Karpas-422 (cell line): ENCODE results near the gene TMEM44. TPM values are rescaled to one million over a fixed set of nuclear protein-coding genes. Genes with fewer than 3 reads are reported as not detected.
A peak's percentile ranks its signal among the peaks of the same experiment; 100 is the strongest.

Source experiments
- DNase-seq: peaks from one replicate; pipeline ENCODE4 v3.0.0-alpha.2; 2015
- H2AFZ ChIP-seq: fragments of 200-600 bp; sonication (generic); 2 replicates; pipeline ENCODE4 v1.6.1; 2014; ENCODE audit warnings: antibody characterized with exemption, low read length, mixed read lengths
- H3K27ac ChIP-seq: fragments of 200-600 bp; sonication (generic); 2 replicates; pipeline ENCODE4 v1.5.1; 2014; ENCODE audit warnings: mild to moderate bottlenecking, low read length, moderate library complexity
- H3K27me3 ChIP-seq: fragments of 200-600 bp; sonication (generic); 2 replicates; pipeline ENCODE4 v1.6.1; 2014; ENCODE audit warnings: low read length, mixed read lengths
- H3K36me3 ChIP-seq: fragments of 200-600 bp; sonication (generic); 2 replicates; pipeline ENCODE4 v1.6.1; 2014; ENCODE audit warnings: low read length, mixed read lengths; ENCODE audit not compliant: insufficient read depth
- H3K4me1 ChIP-seq: fragments of 200-600 bp; sonication (generic); 2 replicates; pipeline ENCODE4 v1.6.1; 2014; ENCODE audit warnings: mild to moderate bottlenecking, low read length, mixed read lengths
- H3K4me2 ChIP-seq: fragments of 200-600 bp; sonication (generic); 2 replicates; pipeline ENCODE4 v1.6.1; 2014; ENCODE audit warnings: low read length, low read depth, mild to moderate bottlenecking; ENCODE audit not compliant: poor library complexity, severe bottlenecking
- H3K4me3 ChIP-seq: fragments of 200-600 bp; sonication (generic); 2 replicates; pipeline ENCODE4 v1.5.1; 2014; ENCODE audit warnings: mild to moderate bottlenecking, antibody characterized with exemption, low read length, mixed read lengths
- H3K79me2 ChIP-seq: fragments of 200-600 bp; sonication (generic); 2 replicates; pipeline ENCODE4 v1.6.1; 2014; ENCODE audit warnings: mild to moderate bottlenecking, low read length, mixed read lengths
- H3K9ac ChIP-seq: fragments of 200-600 bp; sonication (generic); 2 replicates; pipeline ENCODE4 v1.6.0; 2014; ENCODE audit warnings: low read length
- H3K9me2 ChIP-seq: fragments of 200-600 bp; sonication (generic), shearing (Covaris generic); replicated peaks from 2 replicates; pipeline ENCODE4 v1.6.0; 2014; ENCODE audit warnings: mild to moderate bottlenecking, low read length, moderate library complexity; ENCODE audit not compliant: insufficient read depth
- H3K9me3 ChIP-seq: fragments of 300-700, 200-600 bp; sonication (generic); 2 replicates; pipeline ENCODE4 v1.6.1; 2014; ENCODE audit warnings: low read length, mixed read lengths
- H4K20me1 ChIP-seq: fragments of 200-600 bp; sonication (generic); 2 replicates; pipeline ENCODE4 v1.6.1; 2014; ENCODE audit warnings: mild to moderate bottlenecking, antibody characterized with exemption, low read length, low read depth; ENCODE audit not compliant: insufficient read depth
- total RNA-seq: library from RNA; depleted of rRNA; stranded (reverse); fragments of >200 nt; shearing (Covaris generic); gene quantifications from 2 replicates; pipeline ENCODE4 v1.2.3, GENCODE V29; 2014; ENCODE audit warnings: low replicate concordance

The TMEM44 gene
- total RNA-seq, 1 experiment from 2014 or later: 10.9 TPM

DNA sequence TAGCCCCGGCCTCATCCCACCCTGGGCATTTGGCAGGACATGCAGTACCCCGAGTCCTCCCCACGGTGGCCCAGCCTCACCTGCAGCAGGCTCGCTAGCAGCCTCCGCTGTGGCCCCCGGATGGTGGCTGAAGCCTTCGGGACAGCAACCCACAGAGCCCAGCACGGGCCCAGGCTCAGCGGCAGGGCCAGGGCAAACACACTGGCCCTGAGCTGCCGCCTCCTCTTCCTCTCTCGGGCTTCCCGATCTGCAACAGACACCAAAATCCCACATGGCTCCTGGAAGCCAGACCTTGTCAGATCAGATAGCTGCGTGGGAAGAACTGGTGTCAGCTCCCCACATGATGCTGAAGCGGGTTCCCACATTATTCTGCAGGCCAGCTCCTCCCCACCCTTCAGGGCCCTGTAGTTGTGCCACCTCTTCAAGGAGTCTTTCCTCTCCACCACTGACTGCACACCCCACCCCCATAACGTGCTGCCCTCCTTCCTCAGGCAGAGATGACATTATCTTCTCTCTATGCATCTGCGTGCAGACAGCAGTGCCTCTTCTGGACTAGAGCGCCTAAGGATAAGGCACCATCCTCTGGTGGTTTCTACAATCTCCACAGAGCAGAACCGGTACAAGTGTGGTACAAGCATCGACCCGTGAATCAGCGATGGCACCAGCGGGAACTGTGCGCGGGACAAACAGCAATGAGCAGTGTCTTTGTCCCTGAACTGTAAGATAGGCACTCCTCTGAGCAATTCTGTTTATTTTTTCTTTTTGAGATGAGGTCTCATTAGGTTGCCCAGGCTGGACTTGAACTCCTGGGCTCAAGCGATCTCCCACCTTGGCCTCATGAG, 9.5 kb downstream of the TMEM44 start:
- no peaks in the 10 kb centered on the region for H3K79me2 ChIP-seq
- H3K9ac ChIP-seq: no peak overlapping the region
- no peaks in the 10 kb centered on the region for H3K9me3 ChIP-seq
- H3K27me3 ChIP-seq: no peaks in the 10 kb centered on the region
- DNase-seq: no peak
- H3K36me3 ChIP-seq: peaks cover 12% of the 10 kb centered on the region; the same call in 1 of the 2 replicates
- no peak overlapping the region for H3K4me2 ChIP-seq
- H4K20me1 ChIP-seq: 0 out of 2 replicates have a peak, but pooled peaks cover 5% of the 10 kb centered on the region
- H3K4me1 ChIP-seq: no peaks in the 10 kb centered on the region
- H3K27ac ChIP-seq: no peak overlapping the region
- no peak overlapping the region for H2AFZ ChIP-seq
- no peaks in the 10 kb centered on the region for H3K9me2 ChIP-seq
- no peak overlapping the region for H3K4me3 ChIP-seq

DNA sequence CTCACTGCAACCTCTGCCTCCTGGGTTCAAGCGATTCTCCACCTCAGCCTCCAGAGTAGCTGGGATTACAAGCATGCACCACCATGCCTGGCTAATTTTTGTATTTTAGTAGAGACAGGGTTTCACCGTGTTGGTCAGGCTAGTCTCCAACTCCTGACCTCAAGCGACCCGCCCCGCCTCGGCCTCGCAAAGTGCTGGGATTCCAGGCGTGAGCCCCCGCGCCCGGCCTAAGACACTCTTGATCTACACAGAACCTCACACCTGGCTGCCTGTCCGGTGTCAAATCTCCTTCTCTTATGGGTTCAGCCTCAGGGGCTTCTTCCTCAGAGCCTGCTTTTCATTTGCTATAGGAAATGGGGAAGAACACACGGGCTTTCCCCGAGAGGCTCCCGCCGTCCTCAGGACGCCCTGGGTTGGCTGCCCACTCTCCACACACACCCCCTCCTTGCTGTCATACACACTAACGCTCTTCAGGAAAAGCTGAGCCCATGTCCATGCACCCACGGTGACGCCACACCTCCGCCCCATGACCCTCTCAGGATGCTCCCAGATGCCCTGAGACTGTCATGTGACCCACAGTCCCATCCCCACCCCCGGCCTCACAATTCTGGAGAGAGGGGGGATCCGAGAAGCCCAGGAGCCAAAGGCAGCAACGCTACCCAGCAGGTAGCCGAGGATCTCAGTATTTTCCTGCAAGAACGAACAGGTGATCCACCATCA, 10.4 kb downstream of the TMEM44 start:
- Histone ChIP-seq H3K27me3 (no peaks in the 10 kb centered on the region), H4K20me1 (0 out of 2 replicates have a peak, but pooled peaks cover 5% of the 10 kb centered on the region), H3K27ac (no peak overlapping the region), H2AFZ (no peak overlapping the region), H3K9me2 (no peaks in the 10 kb centered on the region), H3K4me3 (no peak overlapping the region), H3K4me2 (no peak overlapping the region), H3K9me3 (no peaks in the 10 kb centered on the region), H3K36me3 (peaks cover 4% of the 10 kb centered on the region; the same call in 1 of the 2 replicates), H3K9ac (no peak overlapping the region), H3K79me2 (no peaks in the 10 kb centered on the region), H3K4me1 (no peaks in the 10 kb centered on the region)
- DNase-seq: no peak

DNA sequence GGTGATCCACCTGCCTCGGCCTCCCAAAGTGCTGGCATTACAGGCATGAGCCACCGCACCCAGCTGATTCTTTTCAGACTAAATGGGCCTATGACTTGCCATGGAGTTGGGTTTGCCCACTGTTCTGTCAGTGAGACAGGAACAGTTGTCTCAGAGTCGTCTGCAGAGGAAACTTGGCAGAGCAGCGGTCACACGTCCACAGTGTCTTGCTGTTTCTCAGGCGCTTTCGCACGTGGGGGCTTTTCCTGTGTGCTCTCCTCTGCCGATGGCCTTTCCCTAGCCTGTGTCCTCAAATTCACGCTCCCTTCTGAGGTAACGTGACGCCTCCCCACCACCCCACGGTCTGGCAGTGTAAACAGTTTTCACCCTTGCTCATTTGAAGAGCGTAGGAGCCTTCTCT, 11.3 kb downstream of the TMEM44 start:
- Histone ChIP-seq H3K27me3 (no peaks in the 10 kb centered on the region), H3K4me1 (no peaks in the 10 kb centered on the region), H3K36me3 (peaks cover 4% of the 10 kb centered on the region; the same call in 1 of the 2 replicates), H3K4me2 (no peak overlapping the region), H3K9me3 (no peaks in the 10 kb centered on the region), H3K9me2 (no peaks in the 10 kb centered on the region), H3K79me2 (no peaks in the 10 kb centered on the region), H3K27ac (no peak overlapping the region), H3K4me3 (no peak overlapping the region), H4K20me1 (0 out of 2 replicates have a peak, but pooled peaks cover 5% of the 10 kb centered on the region), H3K9ac (no peak overlapping the region), H2AFZ (no peak overlapping the region)
- no peak for DNase-seq

DNA sequence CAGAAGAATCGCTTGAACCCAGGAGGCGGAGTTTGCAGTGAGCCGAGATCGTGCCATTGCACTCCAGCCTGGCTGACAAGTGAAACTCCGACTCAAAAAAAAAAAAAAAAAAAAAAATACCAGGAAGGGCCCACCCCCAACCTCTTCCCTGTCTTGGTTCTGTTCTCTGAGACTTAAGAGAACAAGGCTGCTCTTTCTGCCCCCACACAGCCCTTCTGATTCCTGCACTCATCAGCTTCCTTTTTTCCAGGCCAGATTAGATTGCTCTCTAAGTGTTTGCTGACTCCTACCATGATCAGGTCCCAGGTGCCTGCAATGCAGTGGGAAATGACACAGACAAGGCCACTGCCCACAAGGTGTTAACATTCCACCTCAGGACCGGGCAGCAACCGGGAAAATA, 13.0 kb downstream of the TMEM44 start:
- peaks cover 3% of the 10 kb centered on the region; the same call in 1 of the 2 replicates for H3K36me3 ChIP-seq
- no peak overlapping the region for H3K4me3 ChIP-seq
- no peak overlapping the region for H3K27ac ChIP-seq
- no peaks in the 10 kb centered on the region for H3K27me3 ChIP-seq
- H4K20me1 ChIP-seq: 0 out of 2 replicates have a peak, but pooled peaks cover 5% of the 10 kb centered on the region
- no peaks in the 10 kb centered on the region for H3K4me1 ChIP-seq
- no peaks in the 10 kb centered on the region for H3K9me2 ChIP-seq
- no peak overlapping the region for H2AFZ ChIP-seq
- no peak overlapping the region for H3K9ac ChIP-seq
- H3K4me2 ChIP-seq: no peak overlapping the region
- no peaks in the 10 kb centered on the region for H3K9me3 ChIP-seq
- no peak for DNase-seq
- H3K79me2 ChIP-seq: no peaks in the 10 kb centered on the region

DNA sequence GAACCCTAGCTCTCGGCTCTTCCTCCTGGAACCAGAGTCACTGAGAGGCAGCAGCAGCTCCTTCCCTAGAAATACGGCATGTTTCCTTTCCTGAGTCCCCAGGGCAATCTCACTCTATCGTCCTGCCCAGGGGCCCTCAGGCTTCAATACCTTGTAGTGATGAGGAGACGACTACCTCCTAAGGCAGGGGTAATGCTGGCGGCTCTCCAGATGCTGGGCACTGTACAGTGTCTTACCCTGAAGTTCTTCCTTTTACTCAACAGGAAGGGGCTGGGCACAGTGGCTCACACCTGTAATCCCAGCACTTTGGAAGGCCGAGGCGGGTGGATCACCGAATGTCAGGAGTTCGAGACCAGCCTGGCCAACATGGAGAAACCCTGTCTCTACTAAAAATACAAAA, 13.5 kb downstream of the TMEM44 start:
- H3K4me2 ChIP-seq: no peak overlapping the region
- no peak overlapping the region for H3K4me3 ChIP-seq
- no peak overlapping the region for H2AFZ ChIP-seq
- H3K9me2 ChIP-seq: no peaks in the 10 kb centered on the region
- peaks cover 3% of the 10 kb centered on the region; the same call in 1 of the 2 replicates for H3K36me3 ChIP-seq
- H3K9me3 ChIP-seq: no peaks in the 10 kb centered on the region
- no peak overlapping the region for H3K27ac ChIP-seq
- H3K9ac ChIP-seq: no peak overlapping the region
- no peaks in the 10 kb centered on the region for H3K4me1 ChIP-seq
- DNase-seq: no peak
- 0 out of 2 replicates have a peak, but pooled peaks cover 5% of the 10 kb centered on the region for H4K20me1 ChIP-seq
- H3K27me3 ChIP-seq: no peaks in the 10 kb centered on the region
- no peaks in the 10 kb centered on the region for H3K79me2 ChIP-seq

DNA sequence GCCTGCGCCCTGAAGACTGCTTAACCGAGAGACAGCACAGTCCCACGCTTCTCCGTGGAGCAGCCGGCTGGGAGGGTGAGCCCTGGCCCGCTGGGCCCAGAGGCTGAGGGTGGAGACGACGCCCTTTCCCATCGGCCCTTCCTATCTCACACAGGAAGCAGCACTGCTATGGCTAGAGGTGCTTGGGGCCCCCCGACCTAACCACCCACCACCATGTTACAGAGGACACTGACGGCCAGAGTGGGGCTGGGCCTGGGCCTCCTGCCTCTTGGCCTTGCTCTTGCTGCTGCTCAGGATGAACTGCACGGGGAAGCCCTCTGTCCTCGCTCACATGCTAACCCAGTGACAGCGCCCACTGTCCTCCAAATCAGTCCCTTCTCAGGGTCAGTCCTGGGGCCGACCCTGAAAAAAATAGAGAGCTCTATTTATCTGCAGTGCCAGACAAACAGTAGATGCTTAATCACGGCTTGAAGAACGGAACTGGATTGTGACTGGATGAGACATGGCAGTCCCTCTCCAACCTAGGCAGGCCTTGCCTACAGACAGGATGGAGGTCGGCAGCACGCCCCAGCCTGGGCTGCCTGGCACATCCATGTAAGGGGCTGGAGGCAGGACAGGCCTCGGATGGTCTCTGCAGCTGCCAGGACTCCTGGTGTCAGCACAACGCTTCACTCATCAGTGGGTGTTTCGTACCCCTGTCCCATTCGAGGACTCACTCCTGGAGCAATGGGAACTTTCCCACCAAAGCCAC, 14.2 kb downstream of the TMEM44 start:
- Histone ChIP-seq H3K4me1 (no peaks in the 10 kb centered on the region), H2AFZ (no peak overlapping the region), H4K20me1 (0 out of 2 replicates have a peak, but pooled peaks cover 4% of the 10 kb centered on the region), H3K9ac (no peak overlapping the region), H3K79me2 (no peaks in the 10 kb centered on the region), H3K4me3 (no peak overlapping the region), H3K4me2 (no peak overlapping the region), H3K9me2 (no peaks in the 10 kb centered on the region), H3K9me3 (no peaks in the 10 kb centered on the region), H3K27ac (no peak overlapping the region), H3K36me3 (peaks cover 3% of the 10 kb centered on the region; the same call in 1 of the 2 replicates), H3K27me3 (no peaks in the 10 kb centered on the region)
- no peak for DNase-seq

DNA sequence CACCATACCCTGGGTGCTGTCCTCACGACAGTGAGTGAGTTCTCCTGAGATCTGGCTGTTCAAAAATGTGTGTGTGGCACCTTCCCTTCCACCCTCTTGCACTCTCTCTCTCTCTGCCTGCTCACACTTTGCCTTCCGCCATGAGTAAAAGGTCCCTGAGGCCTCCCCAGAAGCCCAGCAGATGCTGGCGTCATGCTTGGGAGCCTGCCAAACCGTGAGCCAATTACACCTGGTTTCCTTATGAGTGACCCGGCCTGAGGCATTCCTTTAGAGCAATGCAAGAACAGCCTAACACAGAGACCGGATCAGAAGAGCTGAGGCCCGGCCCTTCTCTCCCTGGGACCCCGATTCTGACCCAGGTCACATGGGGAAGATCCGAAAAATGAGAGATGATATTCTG, 15.4 kb downstream of the TMEM44 start:
- H3K79me2 ChIP-seq: no peaks in the 10 kb centered on the region
- no peak overlapping the region for H3K27ac ChIP-seq
- H3K4me2 ChIP-seq: no peak overlapping the region
- H3K4me3 ChIP-seq: no peak overlapping the region
- DNase-seq: peak; percentile 55
- H4K20me1 ChIP-seq: no peaks in the 10 kb centered on the region
- H3K27me3 ChIP-seq: no peaks in the 10 kb centered on the region
- peaks cover 3% of the 10 kb centered on the region; the same call in 1 of the 2 replicates for H3K36me3 ChIP-seq
- no peaks in the 10 kb centered on the region for H3K4me1 ChIP-seq
- no peak overlapping the region for H3K9ac ChIP-seq
- H2AFZ ChIP-seq: no peak overlapping the region
- no peaks in the 10 kb centered on the region for H3K9me3 ChIP-seq
- no peaks in the 10 kb centered on the region for H3K9me2 ChIP-seq
